ENCODE measurements around the gene SMYD3.
A peak's percentile ranks its signal among the peaks of the same experiment; 100 is the strongest.

GRCh38 chr1:245888809-245889208 is 618.3 kb downstream of the SMYD3 start:
- TF ChIP-seq CTCF (IDR thresholded peaks at IDR 0.05 in 8 of 11, conservative IDR thresholded peaks at IDR 0.05 in 3 of 11): peak in 7 of 11 experiments; percentile 20 to 46 (median 31)
- no peak for TF ChIP-seq POLR2AphosphoS5 (IDR thresholded peaks at IDR 0.05)
- no peak for TF ChIP-seq POLR2A (IDR thresholded peaks at IDR 0.05)

Data from spleen (tissue), 7 donors.